K562 (cell line): Measurements from ENCODE around the gene RBMS1. TPM values are rescaled to one million over a fixed set of nuclear protein-coding genes. Genes with fewer than 3 reads are reported as not detected.

Source experiments
- ATAC-seq: fragments of 200-7000 bp; cut with Tn5 transposase; 3 replicates; pipeline ENCODE4 v1.9.1; 2020; ENCODE audit warnings: moderate library complexity
- BruUV-seq: library from RNA; stranded (reverse); fragments of 400-500 nt; replicated peaks from 2 replicates; lab custom pipeline; 2021; lab: Mats Ljungman, UMichigan
- CTCF ChIA-PET: fragments of 300-600 bp; formaldehyde crosslinking; extraction: SDS; loops from one replicate; lab custom pipeline; 2021; ENCODE audit warnings: low intra/inter-chr PET ratio; lab: Yijun Ruan, JAX
- POLR2A ChIA-PET: fragments of 300-600, 350-650 bp; sonication (Branson Sonifier 250); formaldehyde crosslinking; extraction: SDS; loops from one replicate; lab custom pipeline; 2021; ENCODE audit warnings: antibody characterized with exemption, inconsistent platforms; lab: Yijun Ruan, JAX
- DNase-seq, 4 experiments: peaks; one replicate each; pipeline versions ENCODE4 v3.0.0 to v3.0.0-alpha.2; 2011 to 2018; ENCODE audit warnings: low spot score in 3 of 4, mixed read lengths in 3 of 4; ENCODE audit errors: extremely low read depth in 1 of 4
- FAIRE-seq: peaks from 2 replicates; lab custom pipeline; 2011; peaks lifted over from hg19 to GRCh38; lab: Jason Lieb, UNC
- H2AFZ ChIP-seq: 2 replicates; pipeline ENCODE4 v1.6.0; 2011; ENCODE audit warnings: low read depth, low read length, control low read depth, inconsistent platforms
- H3K27ac ChIP-seq: fragments of 200-600 bp; 3 replicates; pipeline ENCODE4 v1.8.0; 2011; ENCODE audit warnings: low read depth, mild to moderate bottlenecking, control low read depth, inconsistent platforms, low read length, moderate library complexity, mixed read lengths; ENCODE audit errors: extremely low read depth
- H3K27me3 ChIP-seq, 2 experiments: fragments of 300-600 bp in 1 of 2; 2 replicates in 1 of 2; 3 replicates in 1 of 2; pipeline versions ENCODE4 v1.6.0 to v1.8.0; 2011; ENCODE audit warnings: inconsistent platforms in 2 of 2, low read length in 2 of 2, mild to moderate bottlenecking in 1 of 2, mixed read lengths in 1 of 2, moderate library complexity in 1 of 2; ENCODE audit not compliant: control insufficient read depth in 2 of 2, insufficient read depth in 2 of 2
- H3K36me3 ChIP-seq: fragments of 300-600 bp; 3 replicates; pipeline ENCODE4 v1.8.0; 2011; ENCODE audit warnings: mild to moderate bottlenecking, low read length, inconsistent platforms; ENCODE audit not compliant: control insufficient read depth, insufficient read depth
- H3K4me1 ChIP-seq, 2 experiments: fragments of 200-600 bp in 1 of 2; replicated peaks in 1 of 2; 2 replicates in 1 of 2; 3 replicates in 1 of 2; pipeline versions ENCODE4 v1.5.1 to v1.8.0; 2011; ENCODE audit warnings: inconsistent platforms in 2 of 2, low read length in 2 of 2, mild to moderate bottlenecking in 1 of 2, mixed read lengths in 1 of 2, moderate library complexity in 1 of 2; ENCODE audit not compliant: control insufficient read depth in 2 of 2, insufficient read depth in 2 of 2
- H3K4me2 ChIP-seq: 2 replicates; pipeline ENCODE4 v1.6.1; 2011; ENCODE audit warnings: low read length, control low read depth, inconsistent platforms, mixed read lengths; ENCODE audit not compliant: insufficient read depth
- H3K4me3 ChIP-seq: fragments of 200-600 bp; sonication (generic), shearing (Covaris generic); 2 replicates; pipeline ENCODE4 v1.5.1; 2016; ENCODE audit warnings: control low read depth, inconsistent platforms
- H3K79me2 ChIP-seq: fragments of 200-600 bp; 3 replicates; pipeline ENCODE4 v1.8.0; 2011; ENCODE audit warnings: low read length, inconsistent platforms; ENCODE audit not compliant: control insufficient read depth, insufficient read depth
- H3K9ac ChIP-seq, 2 experiments: 2 replicates each; pipeline versions ENCODE4 v1.6.0 to v1.6.1; 2011; ENCODE audit warnings: low read depth in 2 of 2, low read length in 2 of 2, control low read depth in 1 of 2, inconsistent platforms in 1 of 2, mild to moderate bottlenecking in 1 of 2, mixed read lengths in 1 of 2; ENCODE audit not compliant: insufficient read depth in 1 of 2
- H3K9me1 ChIP-seq: one replicate; pipeline ENCODE4 v1.6.0; 2011; ENCODE audit warnings: inconsistent platforms, mild to moderate bottlenecking, low read length, moderate library complexity; ENCODE audit not compliant: control insufficient read depth, insufficient read depth
- H3K9me3 ChIP-seq: replicated peaks from 2 replicates; pipeline ENCODE4 v1.5.1; 2011; ENCODE audit warnings: low read depth, low read length, inconsistent platforms; ENCODE audit not compliant: control insufficient read depth, insufficient read depth
- H4K20me1 ChIP-seq: replicated peaks from 2 replicates; pipeline ENCODE4 v1.6.1; 2011; ENCODE audit warnings: low read length, inconsistent platforms, mixed read lengths; ENCODE audit not compliant: control insufficient read depth, insufficient read depth
- ARID3B ChIP-seq: fragments of 250-450 bp; sonication (Bioruptor Pico); IDR thresholded peaks from 2 replicates; pipeline ENCODE4 v1.4.0; 2020; ENCODE audit warnings: borderline replicate concordance
- ATF1 ChIP-seq, 2 experiments: fragments of 450-650 bp in 1 of 2; IDR thresholded peaks; 2 replicates each; pipeline ENCODE4 v1.6.1; 2016; ENCODE audit warnings: missing compliant biosample characterization in 1 of 2, missing genetic modification characterization in 1 of 2
- CBX8 ChIP-seq: fragments of 200-600 bp; sonication (generic); IDR thresholded peaks from 2 replicates; pipeline ENCODE4 v1.6.1; 2012; ENCODE audit warnings: borderline replicate concordance, mixed run types, low read depth, mild to moderate bottlenecking, moderate library complexity, mixed read lengths, low read length, control low read depth, inconsistent platforms; ENCODE audit not compliant: poor library complexity, severe bottlenecking; ENCODE audit errors: extremely low read depth
- CCAR2 ChIP-seq: fragments of 200-400 bp; formaldehyde crosslinking; IDR thresholded peaks from 2 replicates; pipeline ENCODE4 v1.6.1; 2017; ENCODE audit warnings: mild to moderate bottlenecking, low read depth, low read length
- CEBPZ ChIP-seq: fragments of 150-350 bp; IDR thresholded peaks from 2 replicates; pipeline ENCODE4 v1.6.1; 2014; ENCODE audit warnings: low read depth, mild to moderate bottlenecking, low read length, borderline replicate concordance
- CXXC5 ChIP-seq: fragments of 250-450 bp; sonication (Bioruptor Pico); IDR thresholded peaks from 2 replicates; pipeline ENCODE4 v1.8.0; 2022; ENCODE audit warnings: inconsistent platforms, mild to moderate bottlenecking, moderate library complexity
- ETV1 ChIP-seq: fragments of 450-650 bp; conservative IDR thresholded peaks from 2 replicates; pipeline ENCODE4 v1.6.1; 2016; ENCODE audit warnings: missing genetic modification characterization, control low read depth, low read depth, missing compliant biosample characterization
- ETV5 ChIP-seq: sonication (generic); formaldehyde crosslinking; IDR thresholded peaks from 2 replicates; pipeline ENCODE4 v1.4.0; 2020; ENCODE audit warnings: low read depth, mild to moderate bottlenecking, missing genetic modification reagents
- HMG20A ChIP-seq: fragments of 450-650 bp; formaldehyde crosslinking; conservative IDR thresholded peaks from 2 replicates; pipeline ENCODE4 v1.4.0; 2020; ENCODE audit warnings: mild to moderate bottlenecking, mixed read lengths
- KDM2B ChIP-seq: fragments of 250-450 bp; sonication (Bioruptor Pico); IDR thresholded peaks from 2 replicates; pipeline ENCODE4 v1.8.0; 2021; ENCODE audit warnings: mild to moderate bottlenecking, moderate library complexity
- MYNN ChIP-seq, 2 experiments: sonication (generic); formaldehyde crosslinking in 1 of 2; IDR thresholded peaks; 2 replicates each; pipeline versions ENCODE4 v1.5.0 to v1.6.1; 2016 to 2020; ENCODE audit warnings: antibody characterized with exemption in 1 of 2, missing genetic modification reagents in 1 of 2
- PHF20 ChIP-seq: fragments of 450-650 bp; IDR thresholded peaks from 2 replicates; pipeline ENCODE4 v1.6.1; 2018; ENCODE audit not compliant: partially characterized antibody
- POLR2H ChIP-seq: IDR thresholded peaks from 2 replicates; pipeline ENCODE4 v1.6.1; 2016; ENCODE audit warnings: missing genetic modification characterization, low read depth, mild to moderate bottlenecking, control low read depth, missing compliant biosample characterization, moderate library complexity
- RBM14 ChIP-seq: fragments of 200-400 bp; formaldehyde crosslinking; IDR thresholded peaks from 2 replicates; pipeline ENCODE4 v1.6.1; 2018; ENCODE audit warnings: low read depth, mild to moderate bottlenecking, low read length, moderate library complexity, borderline replicate concordance; ENCODE audit not compliant: insufficient read depth
- RBM34 ChIP-seq: fragments of 200-400 bp; formaldehyde crosslinking; IDR thresholded peaks from 2 replicates; pipeline ENCODE4 v1.6.1; 2018; ENCODE audit warnings: low read length, borderline replicate concordance; ENCODE audit not compliant: insufficient read depth
- RHOXF2B ChIP-seq: fragments of 250-450 bp; sonication (Bioruptor Pico); conservative IDR thresholded peaks from 2 replicates; pipeline ENCODE4 v1.5.1; 2021
- STAG1 ChIP-seq: sonication (generic); formaldehyde crosslinking; IDR thresholded peaks from 2 replicates; pipeline ENCODE4 v1.5.0; 2020; ENCODE audit warnings: missing genetic modification reagents, borderline replicate concordance
- XRCC3 ChIP-seq: fragments of 450-650 bp; IDR thresholded peaks from 2 replicates; pipeline ENCODE4 v1.6.1; 2017; ENCODE audit warnings: mild to moderate bottlenecking, moderate library complexity
- ZFP1 ChIP-seq: fragments of 450-650 bp; formaldehyde crosslinking; IDR thresholded peaks from 2 replicates; pipeline ENCODE4 v1.4.0; 2020; ENCODE audit warnings: mild to moderate bottlenecking, mixed read lengths
- ZNF830 ChIP-seq: fragments of 250-450 bp; sonication (Bioruptor Pico); IDR thresholded peaks from 2 replicates; pipeline ENCODE4 v1.5.0; 2021; ENCODE audit warnings: mild to moderate bottlenecking
- WGBS: fragments of 100-300 bp; shearing (Covaris generic); methylation state at CpG from one replicate; pipeline ENCODE4 v1.1.6; 2016; ENCODE audit warnings: low coverage, mixed read lengths; ENCODE audit not compliant: insufficient coverage; ENCODE audit errors: missing lambda C conversion rate; 5-methylcytosine and 5-hydroxymethylcytosine counted together
- in situ Hi-C: fragments of 300-500 bp; cut with MboI; formaldehyde crosslinking; loops from 4 replicates; pipeline ENCODE4 v1.15.0; 2018; ENCODE audit warnings: inconsistent platforms, mixed read lengths
- intact Hi-C: fragments of 100-400 bp; cut with micrococcal nuclease; formaldehyde crosslinking; loops from 2 replicates; pipeline ENCODE4 v1.14.2; 2022
- polyA plus RNA-seq, 8 experiments: library from polyadenylated mRNA; depleted of rRNA in 4 of 8; stranded (reverse) in 5 of 8; unstranded in 3 of 8; fragments of >200 nt; fragmentation: Nextera tagmentation in 2 of 8; fragmentation: Illumina TruSeq in 1 of 8; extraction: Ambion mirVana in 2 of 8; extraction: Trizol in 1 of 8; gene quantifications; 2 replicates each; pipeline versions ENCODE4 v1.2.1 to v1.2.3, GENCODE V29; 2011 to 2014; ENCODE audit warnings: inconsistent platforms in 1 of 8, missing spikeins in 1 of 8
- total RNA-seq, 7 experiments: library from RNA; depleted of rRNA in 6 of 7; stranded (reverse); fragments of >200 nt in 6 of 7; fragmentation: Illumina TruSeq in 2 of 7; extraction: Trizol in 2 of 7; gene quantifications; 2 replicates each; pipeline versions ENCODE4 v1.2.1 to v1.2.3, GENCODE V29; 2011 to 2021; ENCODE audit warnings: low replicate concordance in 1 of 7

RBMS1 gene
- total and polyA plus RNA-seq, 9 of the 15 experiments (the other 6 are each of a cell fraction or from before 2014, with no cell fraction given), result 0.04 to 0.31 (median 0.09) TPM; not detected in 6

- H3K4me2 ChIP-seq, result no peak overlapping the region
- WGBS, result 1% methylated on average over 5 of the region's 5 CpGs
- no peak overlapping the region for H3K27ac ChIP-seq
These were observed 113.0 kb downstream of the RBMS1 start for GRCh38 chr2:160380611-160381010.

More at GRCh38 chr2:160380611-160381010, 113.0 kb downstream of the RBMS1 start:
- no TSS peak for BruUV-seq
- Histone ChIP-seq H3K4me1 (no peaks in the 10 kb centered on the region), H3K4me3 (no peak overlapping the region), H3K9me3 (no peaks in the 10 kb centered on the region), H3K9me1 (no peaks in the 10 kb centered on the region), H4K20me1 (no peaks in the 10 kb centered on the region), H3K9ac (no peak overlapping the region), H2AFZ (no peak overlapping the region), H3K36me3 (no peaks in the 10 kb centered on the region), H3K27me3 (no peaks in the 10 kb centered on the region), H3K79me2 (no peaks in the 10 kb centered on the region)
- ATAC-seq (no peak), DNase-seq (no peak), FAIRE-seq (no peak)
- ChIA-PET CTCF (no interaction called here), POLR2A (no interaction called here)
- intact Hi-C loops (no loop called here), in situ Hi-C loops (no loop called here)
- TF ChIP-seq XRCC3, result no peak
- TF ChIP-seq ETV5 (CRISPR knock-in tag), result no peak
- no peak for TF ChIP-seq POLR2H (tag)
- no peak for TF ChIP-seq HMG20A (CRISPR knock-in tag)
- no peak for TF ChIP-seq RHOXF2B
- no peak for TF ChIP-seq ZNF830 (CRISPR knock-in tag)
- no peak for TF ChIP-seq CBX8
- TF ChIP-seq PHF20, result no peak
- TF ChIP-seq ATF1 (CRISPR knock-in tag; IDR thresholded peaks at IDR 0.05), result no peak
- no peak for TF ChIP-seq ATF1 (tag; IDR thresholded peaks at IDR 0.05)
- TF ChIP-seq CXXC5 (CRISPR knock-in tag), result no peak
- TF ChIP-seq RBM14, result no peak
- no peak for TF ChIP-seq STAG1 (CRISPR knock-in tag)
- no peak for TF ChIP-seq ARID3B (CRISPR knock-in tag)
- TF ChIP-seq MYNN (IDR thresholded peaks at IDR 0.05), result no peak
- no peak for TF ChIP-seq MYNN (CRISPR knock-in tag; IDR thresholded peaks at IDR 0.05)
- TF ChIP-seq RBM34, result no peak
- TF ChIP-seq ETV1 (tag), result no peak
- no peak for TF ChIP-seq ZFP1 (CRISPR knock-in tag)
- no peak for TF ChIP-seq KDM2B (CRISPR knock-in tag)
- no peak for TF ChIP-seq CCAR2
- no peak for TF ChIP-seq CEBPZ
